GM10266 (cell line): Measurements from ENCODE around the gene NEK11.

Experiments used
- DNase-seq: peaks from one replicate; pipeline ENCODE4 v3.0.0; 2012; ENCODE audit errors: extremely low spot score
- TF ChIP-seq, protein P1 (sequence below): IDR thresholded peaks from 2 replicates; pipeline ENCODE4 v1.5.1; 2012; ENCODE audit warnings: mild to moderate bottlenecking, low read depth; ENCODE audit not compliant: control insufficient read depth, insufficient read depth; ENCODE audit errors: missing control alignments

NEK11 gene

DNA sequence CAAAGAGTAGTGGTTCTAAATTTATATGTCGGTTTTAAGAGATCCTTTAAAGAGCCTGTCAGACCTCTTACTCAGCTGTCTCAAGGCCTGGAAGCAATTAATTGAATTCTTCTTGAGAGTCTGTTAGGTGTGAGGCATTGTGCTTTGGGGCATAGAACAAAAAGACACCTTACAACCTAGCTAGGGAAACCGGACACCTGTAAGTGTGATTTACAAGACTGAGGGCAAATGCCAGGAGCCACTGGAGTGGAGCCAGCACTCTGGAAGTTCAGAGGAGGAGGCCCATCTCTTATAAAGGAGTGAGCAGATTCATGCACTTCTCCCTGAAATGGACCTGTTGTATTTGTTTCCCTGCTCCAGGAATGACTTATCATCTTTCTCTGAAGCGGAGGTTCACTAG, 257.2 kb downstream of the NEK11 start:
- TF ChIP-seq, protein P1, sequence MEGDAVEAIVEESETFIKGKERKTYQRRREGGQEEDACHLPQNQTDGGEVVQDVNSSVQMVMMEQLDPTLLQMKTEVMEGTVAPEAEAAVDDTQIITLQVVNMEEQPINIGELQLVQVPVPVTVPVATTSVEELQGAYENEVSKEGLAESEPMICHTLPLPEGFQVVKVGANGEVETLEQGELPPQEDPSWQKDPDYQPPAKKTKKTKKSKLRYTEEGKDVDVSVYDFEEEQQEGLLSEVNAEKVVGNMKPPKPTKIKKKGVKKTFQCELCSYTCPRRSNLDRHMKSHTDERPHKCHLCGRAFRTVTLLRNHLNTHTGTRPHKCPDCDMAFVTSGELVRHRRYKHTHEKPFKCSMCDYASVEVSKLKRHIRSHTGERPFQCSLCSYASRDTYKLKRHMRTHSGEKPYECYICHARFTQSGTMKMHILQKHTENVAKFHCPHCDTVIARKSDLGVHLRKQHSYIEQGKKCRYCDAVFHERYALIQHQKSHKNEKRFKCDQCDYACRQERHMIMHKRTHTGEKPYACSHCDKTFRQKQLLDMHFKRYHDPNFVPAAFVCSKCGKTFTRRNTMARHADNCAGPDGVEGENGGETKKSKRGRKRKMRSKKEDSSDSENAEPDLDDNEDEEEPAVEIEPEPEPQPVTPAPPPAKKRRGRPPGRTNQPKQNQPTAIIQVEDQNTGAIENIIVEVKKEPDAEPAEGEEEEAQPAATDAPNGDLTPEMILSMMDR, result no peak
- DNase-seq, result no peak

- DNase-seq, result no peak
- TF ChIP-seq, protein P1, result no peak
Measured at GRCh38 chr3:131284302-131284701, 257.6 kb downstream of the NEK11 start.

- TF ChIP-seq, protein P1, result no peak
Measured at GRCh38 chr3:131285456-131285855, 258.8 kb downstream of the NEK11 start.

DNA sequence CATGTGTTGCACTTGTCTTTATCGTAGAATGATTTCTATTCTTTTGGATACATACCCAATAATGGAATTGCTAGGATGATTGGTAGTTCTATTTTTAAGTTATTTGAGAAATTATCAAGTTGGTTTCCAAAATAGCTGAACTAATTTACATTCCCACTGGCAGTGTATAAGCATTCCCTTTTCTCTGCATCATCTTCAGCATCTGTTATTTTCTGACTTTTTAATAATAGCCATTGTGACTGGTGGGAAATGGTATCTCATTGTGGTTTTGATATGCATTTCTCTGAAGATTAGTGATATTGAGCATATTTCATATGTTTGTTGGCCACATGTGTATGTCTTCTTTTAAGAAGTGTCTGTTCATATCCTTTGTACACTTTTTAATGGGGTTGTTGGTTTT, 273.2 kb downstream of the NEK11 start:
- TF ChIP-seq, protein P1, result no peak
- DNase-seq, result no peak

More at GRCh38 chr3:131285456-131285855, 258.8 kb downstream of the NEK11 start:
- no peak for DNase-seq

DNA sequence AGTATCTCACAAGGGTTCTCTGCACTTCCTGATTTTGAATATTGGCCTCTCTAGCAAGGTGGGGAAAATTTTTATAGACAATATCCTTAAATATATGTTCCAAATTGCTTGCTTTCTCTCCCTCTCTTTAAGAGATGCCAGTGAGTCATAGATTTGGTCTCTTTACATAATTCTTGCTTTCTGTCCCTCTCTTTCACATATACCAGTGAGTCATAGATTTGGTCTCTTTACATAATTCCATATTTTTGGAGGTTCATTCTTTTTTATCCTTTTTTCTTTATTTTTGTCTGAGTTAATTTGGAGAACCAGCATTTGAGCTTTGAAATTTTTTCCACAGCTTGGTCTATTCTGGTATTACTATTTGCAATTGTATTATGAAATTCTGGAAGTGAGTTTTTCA, 277.2 kb downstream of the NEK11 start:
- no peak for DNase-seq

GRCh38 chr3:131304890-131305289, 278.2 kb downstream of the NEK11 start:
- TF ChIP-seq, protein P1, result no peak

More for the DNA sequence above, 277.2 kb downstream of the NEK11 start:
- TF ChIP-seq, protein P1, result no peak

GRCh38 chr3:131306242-131306641, 279.6 kb downstream of the NEK11 start:
- TF ChIP-seq, protein P1, result no peak
- no peak for DNase-seq

More at GRCh38 chr3:131304890-131305289, 278.2 kb downstream of the NEK11 start:
- no peak for DNase-seq
